Endothelial cell of umbilical vein (primary cell): ENCODE data around the gene P4HB. TPM values are rescaled to one million over a fixed set of nuclear protein-coding genes. Genes with fewer than 3 reads are reported as not detected.

Experiments used
- BruUV-seq: library from RNA; stranded (reverse); fragments of 400-500 nt; replicated peaks from 2 replicates; lab custom pipeline; 2021; lab: Mats Ljungman, UMichigan
- CTCF ChIA-PET: fragments of 300-600, 350-600 bp; sonication (Branson Sonifier 250); formaldehyde crosslinking; loops from one replicate; lab custom pipeline; 2021; ENCODE audit warnings: antibody characterized with exemption, inconsistent platforms; lab: Charles Lee
- POLR2A ChIA-PET: fragments of 300-600, 350-600 bp; sonication (Branson Sonifier 250); formaldehyde crosslinking; loops from one replicate; lab custom pipeline; 2021; ENCODE audit warnings: antibody characterized with exemption, inconsistent platforms; lab: Charles Lee
- DNase-seq: peaks from one replicate; pipeline ENCODE4 v3.0.0-alpha.2; 2011; ENCODE audit warnings: low read depth, low spot score
- FAIRE-seq: peaks from 2 replicates; lab custom pipeline; 2011; peaks lifted over from hg19 to GRCh38; lab: Jason Lieb, UNC
- H2AFZ ChIP-seq: 2 replicates; pipeline ENCODE4 v1.6.0; 2012; ENCODE audit warnings: low read depth, low read length, control low read depth, inconsistent platforms
- H3K27ac ChIP-seq: 2 replicates; pipeline ENCODE4 v1.5.1; 2011; ENCODE audit warnings: low read depth, mild to moderate bottlenecking, control low read depth, low read length, moderate library complexity; ENCODE audit not compliant: insufficient read depth
- H3K27me3 ChIP-seq, 2 experiments: 2 replicates each; pipeline versions ENCODE4 v1.6.0 to v1.6.1; 2011; ENCODE audit warnings: low read length in 2 of 2, mixed read lengths in 1 of 2; ENCODE audit not compliant: control insufficient read depth in 2 of 2, insufficient read depth in 2 of 2
- H3K36me3 ChIP-seq, 2 experiments: 2 replicates in 1 of 2; 3 replicates in 1 of 2; pipeline ENCODE4 v1.5.1; 2011; ENCODE audit warnings: low read length in 2 of 2, mild to moderate bottlenecking in 1 of 2, moderate library complexity in 1 of 2; ENCODE audit not compliant: control insufficient read depth in 2 of 2, insufficient read depth in 2 of 2; ENCODE audit errors: extremely low read depth in 1 of 2
- H3K4me1 ChIP-seq: 3 replicates; pipeline ENCODE4 v1.5.1; 2011; ENCODE audit warnings: mild to moderate bottlenecking, low read length; ENCODE audit not compliant: control insufficient read depth, insufficient read depth; ENCODE audit errors: extremely low read depth
- H3K4me2 ChIP-seq: 2 replicates; pipeline ENCODE4 v1.6.1; 2011; ENCODE audit warnings: low read length, control low read depth, mixed read lengths; ENCODE audit not compliant: insufficient read depth
- H3K4me3 ChIP-seq, 3 experiments: fragments of 200-600 bp in 1 of 3; sonication (generic), shearing (Covaris generic) in 1 of 3; replicated peaks in 1 of 3; 2 replicates each; pipeline ENCODE4 v1.5.1; 2011 to 2016; ENCODE audit warnings: control low read depth in 3 of 3, low read length in 3 of 3, mild to moderate bottlenecking in 2 of 3, inconsistent platforms in 1 of 3, low read depth in 1 of 3, moderate library complexity in 1 of 3; ENCODE audit not compliant: insufficient read depth in 1 of 3
- H3K79me2 ChIP-seq: 2 replicates; pipeline ENCODE4 v1.6.0; 2012; ENCODE audit warnings: low read length, inconsistent platforms; ENCODE audit not compliant: control insufficient read depth, insufficient read depth
- H3K9ac ChIP-seq: replicated peaks from 2 replicates; pipeline ENCODE3; 2011; ENCODE audit warnings: low read length, control low read depth; ENCODE audit not compliant: insufficient read depth; ENCODE audit errors: extremely low read depth
- H3K9me1 ChIP-seq: replicated peaks from 3 replicates; pipeline ENCODE4 v1.6.0; 2011; ENCODE audit warnings: mild to moderate bottlenecking, low read length; ENCODE audit not compliant: control insufficient read depth, insufficient read depth; ENCODE audit errors: extremely low read depth
- H3K9me3 ChIP-seq: replicated peaks from 2 replicates; pipeline ENCODE4 v1.5.1; 2012; ENCODE audit warnings: low read length, inconsistent platforms; ENCODE audit not compliant: control insufficient read depth, insufficient read depth
- H4K20me1 ChIP-seq: replicated peaks from 2 replicates; pipeline ENCODE3; 2011; ENCODE audit warnings: mild to moderate bottlenecking, low read length; ENCODE audit not compliant: control insufficient read depth, insufficient read depth; ENCODE audit errors: extremely low read depth
- CTCF ChIP-seq, 2 donors: IDR thresholded peaks; 1 replicate in 1 of 2; 2 replicates in 1 of 2; pipeline ENCODE4 v1.5.1; 2011; ENCODE audit warnings: low read length in 2 of 2, mild to moderate bottlenecking in 2 of 2, moderate library complexity in 2 of 2, control low read depth in 1 of 2, inconsistent platforms in 1 of 2, low read depth in 1 of 2; ENCODE audit not compliant: insufficient read depth in 1 of 2; ENCODE audit errors: extremely low read depth in 1 of 2
- EZH2 ChIP-seq: IDR thresholded peaks from 2 replicates; pipeline ENCODE4 v1.6.1; 2012; ENCODE audit warnings: borderline replicate concordance, low read depth, mild to moderate bottlenecking, moderate library complexity, low read length, inconsistent platforms; ENCODE audit not compliant: severe bottlenecking
- FOS ChIP-seq: IDR thresholded peaks from 2 replicates; pipeline ENCODE4 v1.6.1; 2011; ENCODE audit warnings: mild to moderate bottlenecking, low read length, moderate library complexity, borderline replicate concordance; ENCODE audit not compliant: insufficient read depth
- GATA2 ChIP-seq: IDR thresholded peaks from 2 replicates; pipeline ENCODE4 v1.7.0; 2011; ENCODE audit warnings: low read depth, mild to moderate bottlenecking, moderate library complexity, mixed read lengths, low read length; ENCODE audit not compliant: insufficient read length, insufficient read depth
- JUN ChIP-seq: IDR thresholded peaks from 2 replicates; pipeline ENCODE4 v1.6.1; 2011; ENCODE audit warnings: borderline replicate concordance, low read depth; ENCODE audit not compliant: insufficient read length, insufficient read depth
- MYC ChIP-seq: IDR thresholded peaks from one replicate; pipeline ENCODE4 v1.6.1; 2011; ENCODE audit warnings: mild to moderate bottlenecking, low read depth, low read length
- POLR2A ChIP-seq: IDR thresholded peaks from 2 replicates; pipeline ENCODE4 v1.6.1; 2012; ENCODE audit warnings: low read depth, mild to moderate bottlenecking, control low read depth, low read length
- POLR2AphosphoS5 ChIP-seq: IDR thresholded peaks from 2 replicates; pipeline ENCODE4 v1.6.1; 2012; ENCODE audit warnings: low read depth, mild to moderate bottlenecking, control low read depth, low read length, moderate library complexity; ENCODE audit not compliant: insufficient read depth
- dilution Hi-C: fragments of 300-500 bp; cut with MboI; formaldehyde crosslinking; loops from one replicate; pipeline ENCODE4 v1.15.0; 2019; ENCODE audit warnings: low sequenced_read_pairs; ENCODE audit not compliant: extremely low pct_ligation_motif_present
- intact Hi-C: fragments of 100-400 bp; cut with micrococcal nuclease; formaldehyde crosslinking; loops from one replicate; pipeline ENCODE4 v1.10.0; 2022
- polyA plus RNA-seq, 4 experiments: library from polyadenylated mRNA; depleted of rRNA in 3 of 4; stranded (reverse) in 3 of 4; unstranded in 1 of 4; fragments of >200 nt; gene quantifications; 2 replicates each; pipeline versions ENCODE4 v1.2.1 to v1.2.3, GENCODE V29; 2011 to 2012; ENCODE audit warnings: missing spikeins in 1 of 4
- total RNA-seq: library from RNA; stranded (reverse); gene quantifications from 2 replicates; pipeline ENCODE4 v1.2.3, GENCODE V29; 2021
- TF ChIP-seq, protein P1 (sequence below): IDR thresholded peaks from 2 replicates; pipeline ENCODE4 v1.6.1; 2011; ENCODE audit not compliant: insufficient read depth, insufficient read length

The P4HB gene
- total and polyA plus RNA-seq, 2 donors (not counting 3 experiments of a cell fraction or from before 2014, with no cell fraction given) = 201 to 988 TPM

DNA sequence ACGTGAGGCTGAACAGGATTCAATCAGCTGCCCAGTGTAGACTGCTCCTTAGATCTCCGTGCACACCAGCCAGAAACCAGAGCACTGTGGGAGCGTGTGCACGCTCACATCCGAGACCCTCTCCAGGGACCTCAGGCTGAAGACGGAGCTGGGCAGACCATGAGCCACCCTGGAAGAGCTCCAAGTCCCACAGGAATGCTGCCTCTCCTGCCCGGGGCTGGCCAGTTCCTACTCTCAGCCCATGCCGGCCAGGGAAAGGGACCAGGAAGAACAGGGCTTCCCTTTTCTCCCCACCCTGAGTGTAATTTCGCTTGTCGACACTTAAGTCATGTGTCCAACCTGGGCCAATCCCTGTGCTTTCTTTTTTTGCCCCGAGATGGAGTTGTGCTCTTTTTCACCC, 24.2 kb upstream of the P4HB start:
- no peak overlapping the region for H3K4me3 ChIP-seq
- no TSS peak for BruUV-seq
- H3K9me3 ChIP-seq = no peaks in the 10 kb centered on the region
- dilution Hi-C loops = no loop called here
- H3K27ac ChIP-seq = no peak overlapping the region
- POLR2A ChIA-PET = no interaction called here
- H3K4me1 ChIP-seq = peaks cover under 1% of the 10 kb centered on the region
- H2AFZ ChIP-seq = no peak overlapping the region
- H3K79me2 ChIP-seq = peaks cover 28% of the 10 kb centered on the region
- intact Hi-C loops = no loop called here
- no peak for TF ChIP-seq JUN
- no peak for TF ChIP-seq POLR2AphosphoS5
- TF ChIP-seq CTCF (IDR thresholded peaks at IDR 0.05; ENCODE audit: extremely low read depth in 1 of 2, insufficient read depth in 1 of 2, low read depth in 1 of 2, low read length in 2 of 2) = no peak
- no peak for TF ChIP-seq GATA2
- TF ChIP-seq, protein P1, sequence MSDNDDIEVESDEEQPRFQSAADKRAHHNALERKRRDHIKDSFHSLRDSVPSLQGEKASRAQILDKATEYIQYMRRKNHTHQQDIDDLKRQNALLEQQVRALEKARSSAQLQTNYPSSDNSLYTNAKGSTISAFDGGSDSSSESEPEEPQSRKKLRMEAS = no peak
- no peak for TF ChIP-seq FOS
- no peak for TF ChIP-seq EZH2
- TF ChIP-seq MYC = no peak
- TF ChIP-seq POLR2A = no peak
- H3K4me2 ChIP-seq = no peak overlapping the region
- FAIRE-seq (no peak), DNase-seq (no peak)
- H3K27me3 ChIP-seq = no peaks in the 10 kb centered on the region
- H3K9me1 ChIP-seq = no peaks in the 10 kb centered on the region
- H3K36me3 ChIP-seq = peaks cover 24 to 38% of the 10 kb centered on the region in 2 experiments
- H4K20me1 ChIP-seq = no peaks in the 10 kb centered on the region
- H3K9ac ChIP-seq = no peak overlapping the region
- CTCF ChIA-PET = no interaction called here
